Tibial artery (tissue), 4 donors: Measurements from ENCODE around the gene PURB.

Experiments
- DNase-seq, 2 donors: peaks; one replicate each; pipeline ENCODE4 v3.0.0-alpha.2; 2019
- H3K27ac ChIP-seq, 2 donors: fragments of 200-600 bp; sonication (generic) in 1 of 2; 1 replicate in 1 of 2; 2 replicates in 1 of 2; pipeline ENCODE4 v1.5.1; 2018 to 2019; ENCODE audit warnings: mild to moderate bottlenecking in 1 of 2
- H3K27me3 ChIP-seq, 2 donors: fragments of 200-600 bp; sonication (generic) in 1 of 2; one replicate each; pipeline versions ENCODE4 v1.5.1 to v1.6.0; 2016 to 2019
- H3K36me3 ChIP-seq, 3 donors: fragments of 200-600 bp; sonication (generic) in 2 of 3; one replicate each; pipeline ENCODE4 v1.5.1; 2016 to 2019; ENCODE audit warnings: mild to moderate bottlenecking in 2 of 3
- H3K4me1 ChIP-seq, 4 donors: fragments of 200-600 bp; sonication (generic) in 2 of 4; 1 replicate in 3 of 4; 2 replicates in 1 of 4; pipeline ENCODE4 v1.5.1; 2016 to 2019
- H3K4me3 ChIP-seq, 2 donors: fragments of 200-600 bp; sonication (generic) in 1 of 2; 1 replicate in 1 of 2; 2 replicates in 1 of 2; pipeline ENCODE4 v1.5.1; 2018 to 2019; ENCODE audit warnings: mild to moderate bottlenecking in 2 of 2
- H3K9me3 ChIP-seq, 3 donors: fragments of 200-600 bp; sonication (generic) in 1 of 3; one replicate each; pipeline ENCODE4 v1.5.1; 2016 to 2019
- intact Hi-C: fragments of 100-400 bp; cut with DNase I; formaldehyde crosslinking; loops from one replicate; pipeline ENCODE4 v1.15.0; 2023; ENCODE audit warnings: low total_unique reads
- TF ChIP-seq, protein P1 (sequence below), 2 experiments: fragments of 200-600 bp in 1 of 2; fragments of 450-650 bp in 1 of 2; IDR thresholded peaks; one replicate each; pipeline ENCODE4 v1.5.1; 2017 to 2019; ENCODE audit warnings: antibody characterized with exemption in 2 of 2, mild to moderate bottlenecking in 1 of 2, moderate library complexity in 1 of 2

The PURB gene

GRCh38 chr7:44912775-44913347, 27.5 kb upstream of the PURB start:
- no peaks in the 10 kb centered on the region for H3K27me3 ChIP-seq
- TF ChIP-seq, protein P1, sequence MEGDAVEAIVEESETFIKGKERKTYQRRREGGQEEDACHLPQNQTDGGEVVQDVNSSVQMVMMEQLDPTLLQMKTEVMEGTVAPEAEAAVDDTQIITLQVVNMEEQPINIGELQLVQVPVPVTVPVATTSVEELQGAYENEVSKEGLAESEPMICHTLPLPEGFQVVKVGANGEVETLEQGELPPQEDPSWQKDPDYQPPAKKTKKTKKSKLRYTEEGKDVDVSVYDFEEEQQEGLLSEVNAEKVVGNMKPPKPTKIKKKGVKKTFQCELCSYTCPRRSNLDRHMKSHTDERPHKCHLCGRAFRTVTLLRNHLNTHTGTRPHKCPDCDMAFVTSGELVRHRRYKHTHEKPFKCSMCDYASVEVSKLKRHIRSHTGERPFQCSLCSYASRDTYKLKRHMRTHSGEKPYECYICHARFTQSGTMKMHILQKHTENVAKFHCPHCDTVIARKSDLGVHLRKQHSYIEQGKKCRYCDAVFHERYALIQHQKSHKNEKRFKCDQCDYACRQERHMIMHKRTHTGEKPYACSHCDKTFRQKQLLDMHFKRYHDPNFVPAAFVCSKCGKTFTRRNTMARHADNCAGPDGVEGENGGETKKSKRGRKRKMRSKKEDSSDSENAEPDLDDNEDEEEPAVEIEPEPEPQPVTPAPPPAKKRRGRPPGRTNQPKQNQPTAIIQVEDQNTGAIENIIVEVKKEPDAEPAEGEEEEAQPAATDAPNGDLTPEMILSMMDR (IDR thresholded peaks at IDR 0.05): no peak
- H3K9me3 ChIP-seq: no peaks in the 10 kb centered on the region
- no peak for DNase-seq
- peaks cover 0 to 12% (median 0%) of the 10 kb centered on the region in 4 donors for H3K4me1 ChIP-seq
- no peak overlapping the region for H3K4me3 ChIP-seq
- H3K36me3 ChIP-seq: no peaks in the 10 kb centered on the region
- H3K27ac ChIP-seq: no peak overlapping the region
- intact Hi-C loops: no loop called here

- no peaks in the 10 kb centered on the region for H3K9me3 ChIP-seq
- H3K27me3 ChIP-seq: no peaks in the 10 kb centered on the region
- no peak for DNase-seq
- H3K4me3 ChIP-seq: no peak overlapping the region
- TF ChIP-seq, protein P1 (IDR thresholded peaks at IDR 0.05): no peak
- H3K36me3 ChIP-seq: no peaks in the 10 kb centered on the region
- H3K4me1 ChIP-seq: peaks cover 0 to 12% (median 0%) of the 10 kb centered on the region in 4 donors
- H3K27ac ChIP-seq: no peak overlapping the region
- intact Hi-C loops: no loop called here
These were observed 26.6 kb upstream of the PURB start for GRCh38 chr7:44911911-44912310.

DNA sequence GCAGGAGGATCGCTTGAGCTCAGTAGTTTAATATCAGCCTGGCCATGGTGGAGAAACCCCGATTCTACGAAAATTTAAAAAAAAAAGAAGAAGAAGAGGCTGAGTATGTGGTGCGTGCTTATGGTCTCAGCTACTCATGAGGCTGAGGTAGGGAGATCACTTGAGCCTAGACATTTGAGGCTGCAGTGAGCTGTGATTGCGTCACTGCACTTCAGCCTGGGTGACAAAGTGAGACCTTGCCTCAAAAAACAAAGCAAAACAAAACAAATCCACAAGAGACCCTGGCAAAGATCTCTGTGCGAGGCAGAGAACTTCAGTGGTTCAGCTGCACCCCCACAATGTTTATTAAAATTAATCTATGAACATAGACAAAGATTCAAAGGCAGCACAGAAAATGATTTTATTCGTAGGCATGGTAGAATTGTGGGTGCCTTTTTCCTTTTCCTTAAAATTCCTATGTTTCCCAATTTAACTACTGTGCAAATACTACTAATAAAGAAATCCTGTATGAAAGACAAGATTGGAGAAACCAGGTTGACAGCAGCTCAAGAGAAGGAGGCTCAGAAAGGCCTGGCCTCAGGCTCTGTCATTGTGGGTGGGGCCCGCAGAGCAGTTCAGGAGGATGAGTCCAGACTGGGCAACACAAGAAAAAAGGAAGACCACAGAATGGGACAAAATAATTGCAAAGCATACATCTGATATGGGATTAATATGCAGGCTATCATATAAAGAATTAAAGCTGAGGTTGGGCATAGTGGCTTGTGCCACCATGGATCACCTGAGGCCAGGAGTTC, 24.5 kb upstream of the PURB start:
- no peaks in the 10 kb centered on the region for H3K36me3 ChIP-seq
- H3K4me1 ChIP-seq: peaks cover 0 to 12% (median 0%) of the 10 kb centered on the region in 4 donors
- H3K4me3 ChIP-seq: no peak overlapping the region
- no peak overlapping the region for H3K27ac ChIP-seq
- H3K9me3 ChIP-seq: no peaks in the 10 kb centered on the region
- TF ChIP-seq, protein P1 (IDR thresholded peaks at IDR 0.05): no peak
- no peaks in the 10 kb centered on the region for H3K27me3 ChIP-seq
- no peak for DNase-seq
- intact Hi-C loops: no loop called here

DNA sequence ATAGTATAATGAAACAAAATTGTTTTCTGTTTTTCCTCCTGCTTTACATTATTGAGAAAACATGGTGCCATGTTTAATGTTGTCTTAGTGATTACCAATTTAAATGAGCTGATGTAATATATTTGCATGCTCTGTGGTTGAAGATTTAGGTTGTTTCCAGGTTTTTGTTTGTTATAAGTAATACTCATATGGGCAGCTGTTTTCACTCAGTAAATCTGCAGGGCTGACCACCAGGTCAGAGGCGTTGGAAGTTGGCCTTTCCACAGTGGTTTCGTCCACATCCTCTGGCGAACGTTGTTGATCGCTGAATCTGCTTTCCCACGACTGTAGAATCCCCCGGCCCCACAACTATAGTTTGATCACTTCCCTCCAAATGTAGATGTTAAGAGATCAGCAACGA, 21.6 kb upstream of the PURB start:
- Histone ChIP-seq H3K27me3 (no peaks in the 10 kb centered on the region), H3K9me3 (no peaks in the 10 kb centered on the region), H3K4me1 (peaks cover 0 to under 1% (median 0%) of the 10 kb centered on the region in 4 donors), H3K4me3 (no peak overlapping the region), H3K27ac (no peak overlapping the region), H3K36me3 (no peaks in the 10 kb centered on the region)
- DNase-seq: no peak
- intact Hi-C loops: no loop called here
- TF ChIP-seq, protein P1 (IDR thresholded peaks at IDR 0.05): no peak

- no peak for DNase-seq
- Histone ChIP-seq H3K27ac (no peak overlapping the region), H3K9me3 (no peaks in the 10 kb centered on the region), H3K4me1 (no peaks in the 10 kb centered on the region), H3K36me3 (no peaks in the 10 kb centered on the region), H3K4me3 (no peak overlapping the region), H3K27me3 (no peaks in the 10 kb centered on the region)
- TF ChIP-seq, protein P1 (IDR thresholded peaks at IDR 0.05): no peak
- intact Hi-C loops: no loop called here
These were observed 19.8 kb upstream of the PURB start for GRCh38 chr7:44905002-44905635.
